IMR-90 (cell line): ENCODE data around the gene GABBR2. TPM values are rescaled to one million over a fixed set of nuclear protein-coding genes. Genes with fewer than 3 reads are reported as not detected.

ENCODE experiments used
- ATAC-seq: fragments of 200-7000 bp; cut with Tn5 transposase; 2 replicates; pipeline ENCODE4 v1.9.1; 2020; ENCODE audit warnings: low read depth, mild to moderate bottlenecking, moderate library complexity
- BruUV-seq: library from RNA; stranded (reverse); fragments of 400-500 nt; replicated peaks from 2 replicates; lab custom pipeline; 2021; lab: Mats Ljungman, UMichigan
- CTCF ChIA-PET: fragments of 300-600 bp; formaldehyde crosslinking; extraction: SDS; loops from one replicate; lab custom pipeline; 2021; ENCODE audit warnings: antibody characterized with exemption; lab: Yijun Ruan, JAX
- POLR2A ChIA-PET: fragments of 300-600 bp; sonication (Branson Sonifier 250); formaldehyde crosslinking; loops from one replicate; lab custom pipeline; 2022; ENCODE audit warnings: antibody characterized with exemption; ENCODE audit not compliant: unreplicated experiment; lab: Charles Lee
- DNase-seq: peaks from one replicate; pipeline ENCODE4 v3.0.0; 2013
- H2AFZ ChIP-seq: replicated peaks from 2 replicates; pipeline ENCODE3; 2013; ENCODE audit warnings: low read length, mild to moderate bottlenecking; ENCODE audit not compliant: poor library complexity
- H2AK5ac ChIP-seq: 2 replicates; pipeline ENCODE4 v1.6.1; 2013; ENCODE audit warnings: low read depth, low read length, inconsistent platforms
- H2AK9ac ChIP-seq: replicated peaks from 2 replicates; pipeline ENCODE3; 2013; ENCODE audit warnings: mild to moderate bottlenecking, low read depth, low read length, moderate library complexity; ENCODE audit not compliant: poor library complexity
- H2BK120ac ChIP-seq: 2 replicates; pipeline ENCODE4 v1.6.1; 2013; ENCODE audit warnings: low read depth, low read length, inconsistent platforms
- H2BK15ac ChIP-seq: 3 replicates; pipeline ENCODE4 v1.6.1; 2013; ENCODE audit warnings: low read depth, low read length, inconsistent platforms
- H2BK20ac ChIP-seq: 2 replicates; pipeline ENCODE4 v1.6.1; 2013; ENCODE audit warnings: low read depth, mild to moderate bottlenecking, inconsistent platforms, low read length, moderate library complexity
- H2BK5ac ChIP-seq: 2 replicates; pipeline ENCODE4 v1.6.1; 2013; ENCODE audit warnings: mild to moderate bottlenecking, low read depth, low read length, inconsistent platforms; ENCODE audit not compliant: poor library complexity, severe bottlenecking
- H3K14ac ChIP-seq: replicated peaks from 2 replicates; pipeline ENCODE4 v1.6.1; 2013; ENCODE audit warnings: low read depth, low read length, inconsistent platforms
- H3K18ac ChIP-seq: 2 replicates; pipeline ENCODE4 v1.6.1; 2013; ENCODE audit warnings: low read depth, low read length, control low read depth
- H3K23ac ChIP-seq: 2 replicates; pipeline ENCODE4 v1.6.1; 2013; ENCODE audit warnings: low read depth, low read length, inconsistent platforms
- H3K27ac ChIP-seq: 2 replicates; pipeline ENCODE4 v1.5.1; 2013; ENCODE audit warnings: mild to moderate bottlenecking, control low read depth, low read length; ENCODE audit not compliant: insufficient read depth
- H3K27me3 ChIP-seq: 2 replicates; pipeline ENCODE4 v1.6.1; 2013; ENCODE audit warnings: low read length; ENCODE audit not compliant: control insufficient read depth, insufficient read depth
- H3K36me3 ChIP-seq: 2 replicates; pipeline ENCODE4 v1.6.1; 2013; ENCODE audit warnings: low read length, mixed read lengths; ENCODE audit not compliant: control insufficient read depth, insufficient read depth
- H3K4ac ChIP-seq: 2 replicates; pipeline ENCODE4 v1.6.1; 2013; ENCODE audit warnings: low read depth, low read length, inconsistent platforms
- H3K4me1 ChIP-seq: 2 replicates; pipeline ENCODE4 v1.6.1; 2013; ENCODE audit warnings: low read length, mixed read lengths; ENCODE audit not compliant: control insufficient read depth, insufficient read depth
- H3K4me2 ChIP-seq: 2 replicates; pipeline ENCODE4 v1.6.1; 2013; ENCODE audit warnings: low read depth, mild to moderate bottlenecking, control low read depth, low read length, moderate library complexity
- H3K4me3 ChIP-seq: 2 replicates; pipeline ENCODE4 v1.5.1; 2013; ENCODE audit warnings: low read depth, mild to moderate bottlenecking, control low read depth, low read length, moderate library complexity; ENCODE audit not compliant: insufficient read depth
- H3K56ac ChIP-seq: 2 replicates; pipeline ENCODE4 v1.6.1; 2013; ENCODE audit warnings: low read length, inconsistent platforms; ENCODE audit not compliant: insufficient read depth; ENCODE audit errors: extremely low read depth
- H3K79me1 ChIP-seq, 2 experiments: 2 replicates each; pipeline ENCODE4 v1.6.1; 2013; ENCODE audit warnings: low read length in 2 of 2, inconsistent platforms in 1 of 2, low read depth in 1 of 2
- H3K9ac ChIP-seq: 2 replicates; pipeline ENCODE4 v1.6.1; 2013; ENCODE audit warnings: low read depth, low read length, control low read depth
- H3K9me1 ChIP-seq: 2 replicates; pipeline ENCODE4 v1.6.1; 2013; ENCODE audit warnings: low read length, inconsistent platforms; ENCODE audit not compliant: insufficient read depth
- H3K9me3 ChIP-seq: 2 replicates; pipeline ENCODE4 v1.6.1; 2013; ENCODE audit warnings: low read length; ENCODE audit not compliant: control insufficient read depth, insufficient read depth
- H4K20me1 ChIP-seq: 2 replicates; pipeline ENCODE4 v1.6.1; 2013; ENCODE audit warnings: low read length, inconsistent platforms; ENCODE audit not compliant: insufficient read depth
- H4K5ac ChIP-seq: 2 replicates; pipeline ENCODE4 v1.6.1; 2013; ENCODE audit warnings: mild to moderate bottlenecking, low read depth, low read length, control low read depth
- H4K8ac ChIP-seq, 2 experiments: 2 replicates each; pipeline ENCODE4 v1.6.1; 2013; ENCODE audit warnings: low read depth in 2 of 2, low read length in 2 of 2, control low read depth in 1 of 2, inconsistent platforms in 1 of 2
- H4K91ac ChIP-seq: 2 replicates; pipeline ENCODE4 v1.6.1; 2013; ENCODE audit warnings: low read depth, low read length, inconsistent platforms; ENCODE audit not compliant: insufficient read depth
- MAFK ChIP-seq: IDR thresholded peaks from 2 replicates; pipeline ENCODE4 v1.6.1; 2012; ENCODE audit warnings: low read depth, low read length, improper control_type of control experiment
- WGBS, 2 experiments: methylation state at CpG; one replicate each; pipeline versions ENCODE4 v1.1.5 to v1.1.7; 2013; ENCODE audit warnings: missing lambda C conversion rate in 2 of 2; ENCODE audit not compliant: insufficient read length in 1 of 2; ENCODE audit errors: extremely low coverage in 2 of 2; 5-methylcytosine and 5-hydroxymethylcytosine counted together
- dilution Hi-C: fragments of 300-500 bp; cut with HindIII; formaldehyde crosslinking; loops from one replicate; pipeline ENCODE4 v1.14.3; 2018; ENCODE audit warnings: low sequenced_read_pairs; ENCODE audit not compliant: unreplicated experiment
- in situ Hi-C: fragments of 300-500 bp; cut with MboI; formaldehyde crosslinking; loops from 3 replicates; pipeline ENCODE4 v1.14.3; 2019; ENCODE audit warnings: low sequenced_read_pairs, inconsistent platforms, mixed read lengths
- intact Hi-C: fragments of 100-400 bp; cut with micrococcal nuclease; formaldehyde crosslinking; loops from 2 replicates; pipeline ENCODE4 v1.10.0; 2022
- polyA plus RNA-seq, 3 experiments: library from polyadenylated mRNA; depleted of rRNA; stranded (reverse); fragments of >200 nt; gene quantifications; 2 replicates each; pipeline ENCODE4 v1.2.3, GENCODE V29; 2012; ENCODE audit warnings: low replicate concordance in 1 of 3
- total RNA-seq: library from RNA; depleted of rRNA; stranded (reverse); fragments of >200 nt; gene quantifications from 2 replicates; pipeline ENCODE4 v1.2.3, GENCODE V29; 2012

The GABBR2 gene
- total and polyA plus RNA-seq, 2 of the 4 experiments (the other 2 are of a cell fraction): 14.2 to 20.3 TPM

GRCh38 chr9:98577446-98577845 is 131.3 kb downstream of the GABBR2 start:
- ATAC-seq (no peak), DNase-seq (no peak)
- intact Hi-C loops: loop anchor here (10.0 kb wide), 1 partner anchor 127 kb away; the partner anchor contains the start of gene GABBR2
- H3K9ac ChIP-seq: no peak overlapping the region
- peaks cover 10% of the 10 kb centered on the region for H3K9me1 ChIP-seq
- no peak for TF ChIP-seq MAFK
- no peaks in the 10 kb centered on the region for H3K9me3 ChIP-seq
- BruUV-seq: no TSS peak
- ChIA-PET CTCF (no interaction called here), POLR2A (no interaction called here)
- 100% methylated on average over 2 of the region's 3 CpGs; no CpG with 5 or more reads in 1 of the 2 experiments for WGBS, 2 experiments
- no peak overlapping the region for H3K27ac ChIP-seq
- no peak overlapping the region for H3K4me3 ChIP-seq
- H2BK5ac ChIP-seq: no peak overlapping the region
- H2AFZ ChIP-seq: no peak overlapping the region
- no peak overlapping the region for H2AK9ac ChIP-seq
- H3K14ac ChIP-seq: no peak overlapping the region
- H3K23ac ChIP-seq: no peak overlapping the region
- no peak overlapping the region for H2AK5ac ChIP-seq
- H3K18ac ChIP-seq: no peak overlapping the region
- no peaks in the 10 kb centered on the region; the same call in 1 of the 2 replicates for H3K27me3 ChIP-seq
- H4K20me1 ChIP-seq: no peaks in the 10 kb centered on the region
- H3K4me2 ChIP-seq: no peak overlapping the region
- no peak overlapping the region for H2BK20ac ChIP-seq
- peak overlapping the region; percentile 20; the same call in 1 of the 2 replicates for H3K4ac ChIP-seq
- no peak overlapping the region for H4K8ac ChIP-seq
- dilution Hi-C loops: no loop called here
- no peak overlapping the region for H3K56ac ChIP-seq
- no peak overlapping the region for H2BK15ac ChIP-seq
- H4K5ac ChIP-seq: no peak overlapping the region
- peaks cover 11% of the 10 kb centered on the region for H3K4me1 ChIP-seq
- H2BK120ac ChIP-seq: no peak overlapping the region
- peaks cover 0 to 13% of the 10 kb centered on the region in 2 experiments; a peak in 2 of 4 replicates for H3K79me1 ChIP-seq
- H4K91ac ChIP-seq: no peak overlapping the region
- in situ Hi-C loops: no loop called here
- peaks cover 3% of the 10 kb centered on the region; the same call in 1 of the 2 replicates for H3K36me3 ChIP-seq
